ENCODE data around the gene ZNF304. TPM values are rescaled to one million over a fixed set of nuclear protein-coding genes. Genes with fewer than 3 reads are reported as not detected.

The ZNF304 gene
- total RNA-seq, 1 donor from 2014 or later = 5.9 TPM

DNA sequence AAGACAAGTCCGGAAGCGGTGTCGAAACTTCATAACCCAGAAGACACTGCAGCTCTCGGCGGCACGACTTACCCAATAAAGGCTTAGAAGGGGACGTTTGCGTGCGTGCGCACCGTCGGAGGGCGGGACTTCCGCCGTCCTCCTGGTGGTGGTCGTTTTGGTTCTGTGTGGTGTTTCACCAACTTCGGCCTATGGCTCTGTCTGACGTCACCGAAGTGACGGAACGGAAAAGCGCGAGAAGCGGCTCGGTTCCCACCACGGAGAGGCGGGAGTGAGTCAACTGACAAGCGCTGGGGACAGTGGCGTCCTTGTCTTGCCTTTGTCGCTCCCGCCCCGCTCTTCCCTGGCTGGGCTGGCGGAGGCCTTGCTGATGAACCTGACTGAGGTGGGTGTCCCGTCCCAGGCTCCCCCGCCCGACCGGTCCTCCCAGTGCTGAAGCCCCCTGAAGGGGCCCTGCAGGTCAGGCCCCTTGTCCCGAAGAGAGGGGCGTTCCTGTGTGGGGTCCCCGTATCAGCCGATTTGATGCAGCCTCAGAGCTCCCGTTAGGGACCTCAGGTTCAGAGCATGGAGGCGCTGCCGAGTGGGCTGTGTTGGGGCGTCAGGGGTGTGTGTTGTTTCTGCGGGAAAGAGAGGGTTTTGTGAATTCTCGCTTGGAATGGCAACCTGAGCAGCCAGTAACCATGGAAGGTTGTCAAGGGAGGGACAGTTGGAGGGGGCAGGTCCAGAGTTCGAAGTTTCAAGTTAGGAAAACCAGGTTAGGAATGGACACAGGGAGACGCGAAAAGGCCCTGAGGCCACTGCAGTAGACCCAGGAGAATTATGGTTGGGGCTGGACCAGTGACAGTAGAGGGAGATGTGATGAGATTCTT is 38.9 kb downstream of the ZNF304 start, which contains the start of gene ZNF548:
TSS of gene ZNF548 (plus strand) at position 125 of the 869 bp plus-strand sequence. CDS start at position 371, 246 bp downstream.
- Histone ChIP-seq H3K36me3 (peaks cover 23% of the 10 kb centered on the region in 2 donors), H3K9me3 (peaks cover 19 to 26% of the 10 kb centered on the region in 2 donors), H3K27me3 (no peaks in the 10 kb centered on the region), H3K27ac (peak within 1 kb of the TSS; percentile 93), H3K4me3 (peak within 1 kb of the TSS; percentile 72 to 80), H3K4me1 (peaks cover 0 to 10% of the 10 kb centered on the region in 2 donors)
- intact Hi-C loops (cut with DNase I) = loop anchor here (1.0 to 5.0 kb wide), 8 partner anchors 21 to 612 kb away; partner anchors contain the start of genes TRAPPC2B, ZNF17, ZNF304 and ZNF460
- peak; percentile 97 to 99 for DNase-seq (ENCODE audit: low spot score in 2 of 2)
- TF ChIP-seq, protein P1, sequence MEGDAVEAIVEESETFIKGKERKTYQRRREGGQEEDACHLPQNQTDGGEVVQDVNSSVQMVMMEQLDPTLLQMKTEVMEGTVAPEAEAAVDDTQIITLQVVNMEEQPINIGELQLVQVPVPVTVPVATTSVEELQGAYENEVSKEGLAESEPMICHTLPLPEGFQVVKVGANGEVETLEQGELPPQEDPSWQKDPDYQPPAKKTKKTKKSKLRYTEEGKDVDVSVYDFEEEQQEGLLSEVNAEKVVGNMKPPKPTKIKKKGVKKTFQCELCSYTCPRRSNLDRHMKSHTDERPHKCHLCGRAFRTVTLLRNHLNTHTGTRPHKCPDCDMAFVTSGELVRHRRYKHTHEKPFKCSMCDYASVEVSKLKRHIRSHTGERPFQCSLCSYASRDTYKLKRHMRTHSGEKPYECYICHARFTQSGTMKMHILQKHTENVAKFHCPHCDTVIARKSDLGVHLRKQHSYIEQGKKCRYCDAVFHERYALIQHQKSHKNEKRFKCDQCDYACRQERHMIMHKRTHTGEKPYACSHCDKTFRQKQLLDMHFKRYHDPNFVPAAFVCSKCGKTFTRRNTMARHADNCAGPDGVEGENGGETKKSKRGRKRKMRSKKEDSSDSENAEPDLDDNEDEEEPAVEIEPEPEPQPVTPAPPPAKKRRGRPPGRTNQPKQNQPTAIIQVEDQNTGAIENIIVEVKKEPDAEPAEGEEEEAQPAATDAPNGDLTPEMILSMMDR (IDR thresholded peaks at IDR 0.05) = peak in 2 of 3 experiments; percentile 15 to 35

DNA sequence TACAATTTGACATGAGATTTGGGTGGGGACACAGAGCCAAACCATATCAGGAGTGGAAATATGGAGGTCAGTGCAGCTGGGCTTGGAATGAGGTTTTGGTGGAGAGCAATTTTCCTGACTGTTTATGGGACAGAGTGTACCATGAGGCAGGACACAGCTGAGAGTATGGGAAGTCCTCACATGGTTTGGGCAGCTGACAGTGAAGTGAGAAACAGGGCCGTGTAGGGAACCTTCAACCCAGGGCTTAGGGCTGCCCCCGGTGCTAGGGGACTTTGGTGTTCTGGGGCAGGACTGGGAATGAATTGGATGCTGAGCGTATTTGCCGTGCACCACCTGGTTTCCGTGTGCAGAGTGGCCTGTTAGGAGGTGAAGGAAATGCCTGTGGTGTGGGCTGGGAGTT is 44.6 kb downstream of the ZNF304 start:
- Histone ChIP-seq H3K36me3 (peaks cover 71 to 81% of the 10 kb centered on the region in 2 donors), H3K27ac (no peak overlapping the region), H3K4me3 (no peak overlapping the region), H3K27me3 (no peaks in the 10 kb centered on the region), H3K9me3 (peaks cover 50 to 83% of the 10 kb centered on the region in 2 donors), H3K4me1 (peaks cover 0 to 2% of the 10 kb centered on the region in 2 donors)
- TF ChIP-seq, protein P1 (IDR thresholded peaks at IDR 0.05) = no peak
- intact Hi-C loops (cut with DNase I) = no loop called here
- no peak for DNase-seq (ENCODE audit: low spot score in 2 of 2)

DNA sequence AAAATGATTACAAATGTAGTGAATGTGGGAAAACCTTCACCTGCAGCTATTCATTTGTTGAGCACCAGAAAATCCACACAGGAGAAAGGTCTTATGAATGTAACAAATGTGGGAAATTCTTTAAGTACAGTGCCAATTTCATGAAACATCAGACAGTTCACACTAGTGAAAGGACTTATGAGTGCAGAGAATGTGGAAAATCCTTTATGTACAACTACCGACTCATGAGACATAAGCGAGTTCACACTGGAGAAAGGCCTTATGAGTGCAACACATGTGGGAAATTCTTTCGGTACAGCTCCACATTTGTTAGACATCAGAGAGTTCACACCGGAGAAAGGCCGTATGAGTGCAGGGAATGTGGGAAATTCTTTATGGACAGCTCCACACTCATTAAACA is 47.8 kb downstream of the ZNF304 start:
- H3K27ac ChIP-seq = no peak overlapping the region
- no peaks in the 10 kb centered on the region for H3K27me3 ChIP-seq
- DNase-seq (ENCODE audit: low spot score in 2 of 2) = no peak
- TF ChIP-seq, protein P1 (IDR thresholded peaks at IDR 0.05) = no peak
- H3K4me3 ChIP-seq = no peak overlapping the region
- H3K9me3 ChIP-seq = peaks cover 57 to 100% of the 10 kb centered on the region in 2 donors
- H3K4me1 ChIP-seq = no peaks in the 10 kb centered on the region
- intact Hi-C loops (cut with DNase I) = no loop called here
- peaks cover 64 to 78% of the 10 kb centered on the region in 2 donors for H3K36me3 ChIP-seq

DNA sequence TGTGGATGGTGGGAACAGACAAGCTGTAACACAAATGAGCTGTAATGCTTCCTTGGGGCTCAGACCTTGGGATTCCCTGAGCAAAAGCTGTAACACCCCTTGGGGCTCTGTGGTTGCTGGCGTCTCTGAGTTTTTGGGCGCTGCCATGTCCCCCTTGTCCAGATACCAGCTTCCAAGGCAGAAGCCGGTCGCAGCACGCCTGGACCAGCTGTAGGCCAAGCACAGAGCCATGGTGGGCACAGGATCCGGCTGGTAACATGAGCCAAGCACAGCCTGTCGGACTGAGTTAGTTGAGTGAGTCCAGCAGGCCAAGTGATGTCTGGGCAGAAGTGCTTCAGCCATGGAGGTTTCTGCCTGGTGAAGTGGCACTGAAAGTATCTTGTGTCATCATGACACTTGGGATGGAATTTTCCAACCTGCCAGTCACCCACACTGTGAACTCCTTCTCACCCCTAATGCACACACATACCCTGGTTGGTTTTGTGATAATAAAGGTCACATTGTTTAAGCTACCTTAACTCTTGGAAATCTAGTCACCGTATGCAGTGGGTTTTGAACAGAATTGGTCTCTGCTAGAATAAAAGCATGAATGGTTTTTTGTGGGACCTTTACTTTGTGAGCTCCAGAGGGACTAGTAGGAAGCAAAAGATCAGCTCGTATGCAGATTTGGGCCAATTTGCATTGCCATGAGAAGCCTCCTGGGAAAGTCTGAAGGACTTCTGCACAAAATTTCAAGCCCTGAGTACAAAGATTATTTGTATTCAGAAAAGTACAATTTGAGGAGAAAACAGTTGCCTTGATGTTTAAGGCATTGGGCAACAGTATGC is 52.9 kb downstream of the ZNF304 start:
- no peak overlapping the region for H3K4me3 ChIP-seq
- H3K27me3 ChIP-seq = no peaks in the 10 kb centered on the region
- TF ChIP-seq, protein P1 (IDR thresholded peaks at IDR 0.05) = no peak
- H3K27ac ChIP-seq = no peak overlapping the region
- H3K36me3 ChIP-seq = peaks cover 20 to 29% of the 10 kb centered on the region in 2 donors
- peaks cover 32 to 78% of the 10 kb centered on the region in 2 donors for H3K9me3 ChIP-seq
- H3K4me1 ChIP-seq = no peaks in the 10 kb centered on the region
- intact Hi-C loops (cut with DNase I) = no loop called here
- no peak for DNase-seq (ENCODE audit: low spot score in 2 of 2)

DNA sequence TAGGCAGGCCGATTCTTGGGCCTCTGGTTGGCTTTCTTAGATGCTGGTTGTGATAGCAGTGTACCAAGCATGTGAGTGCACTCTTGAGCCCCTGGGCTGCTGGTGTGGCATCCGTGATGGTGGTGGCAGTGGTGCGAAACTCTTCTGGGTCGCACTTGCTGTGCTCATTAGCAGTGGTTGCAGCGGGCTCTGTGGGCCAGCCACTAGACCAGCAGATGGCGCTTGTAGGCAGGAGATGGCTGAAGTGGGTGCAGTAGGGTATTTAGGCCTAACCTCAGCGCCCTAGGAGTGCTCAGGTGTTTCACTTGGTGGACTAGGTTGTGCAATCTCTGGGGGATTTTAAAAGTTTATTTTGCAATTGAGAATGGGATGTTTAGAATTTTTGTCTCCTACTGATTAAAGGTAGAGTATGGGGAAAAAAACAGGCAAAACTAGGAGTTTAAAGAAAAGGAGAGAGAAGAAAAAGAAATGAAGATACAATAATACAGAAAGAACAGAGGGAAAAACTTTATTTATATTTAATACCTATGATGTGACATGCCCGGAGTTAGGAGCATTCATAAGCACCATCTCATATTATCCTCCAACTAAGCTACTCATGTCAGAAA is 55.5 kb downstream of the ZNF304 start:
- intact Hi-C loops (cut with DNase I) = no loop called here
- Histone ChIP-seq H3K9me3 (peaks cover 21 to 52% of the 10 kb centered on the region in 2 donors), H3K36me3 (peaks cover 4 to 5% of the 10 kb centered on the region in 2 donors), H3K4me1 (no peaks in the 10 kb centered on the region), H3K27me3 (no peaks in the 10 kb centered on the region), H3K27ac (no peak overlapping the region), H3K4me3 (no peak overlapping the region)
- no peak for DNase-seq (ENCODE audit: low spot score in 2 of 2)
- TF ChIP-seq, protein P1 (IDR thresholded peaks at IDR 0.05) = peak in 2 of 3 experiments; percentile 16 to 30

All from ascending aorta (tissue), 2 donors.